Ovary (tissue), 3 donors: ENCODE measurements around the gene RNF5.
"Not testable (repeated sequence)": the region's sequence is repeated elsewhere in the genome, so short reads cannot be mapped to it uniquely, and the experiment has no call there.

Source experiments
- CTCF ChIP-seq, 3 donors: fragments of 450-650 bp in 2 of 3; fragments of 200-600 bp in 1 of 3; IDR thresholded peaks; one replicate each; pipeline versions ENCODE4 v1.5.1 to v1.8.0; 2016 to 2022; ENCODE audit warnings: antibody characterized with exemption in 3 of 3, mild to moderate bottlenecking in 1 of 3
- POLR2A ChIP-seq: fragments of 450-650 bp; IDR thresholded peaks from one replicate; pipeline ENCODE4 v1.6.1; 2017; ENCODE audit warnings: antibody characterized with exemption, mild to moderate bottlenecking, moderate library complexity
- donor health status: DM: no; HTN: no; CAD: no.

- not testable (repeated sequence) for TF ChIP-seq CTCF (IDR thresholded peaks at IDR 0.05); POLR2A
Observed at GRCh38 chr6:32193096-32193495, 14.9 kb downstream of the RNF5 start.
